Mesenteric fat pad (tissue), 1 donor: ENCODE results near the gene ADGRE2. TPM values are rescaled to one million over a fixed set of nuclear protein-coding genes. Genes with fewer than 3 reads are reported as not detected.

Experiments
- total RNA-seq: library from RNA; stranded (reverse); fragmentation: NEBNext Ultra II Directional; extraction: Animal tissue kit (Norgen Biotek cat#: 25700); gene quantifications from one replicate; pipeline ENCODE4 v1.2.1, GENCODE V29; 2021
- donor health status: DM: yes; HTN: yes; CAD: no.

Gene ADGRE2
- total RNA-seq, 1 donor from 2014 or later: 10.9 TPM

Other genes with a start within 250 kb of the ADGRE2 start
- gene TECR, start 249.0 kb downstream of the ADGRE2 start, total RNA-seq: 119 TPM
- gene NDUFB7, start 206.5 kb downstream of the ADGRE2 start, total RNA-seq: 181 TPM
- gene CLEC17A, start 195.5 kb downstream of the ADGRE2 start, total RNA-seq: not detected
- 0.19 TPM for gene ADGRE3, start 103.7 kb downstream of the ADGRE2 start, total RNA-seq
- gene ZNF333, start 88.5 kb downstream of the ADGRE2 start, total RNA-seq: 23.2 TPM
- not detected for gene OR7A5, start 56.6 kb upstream of the ADGRE2 start, total RNA-seq
- not detected for gene OR7C1, start 56.6 kb upstream of the ADGRE2 start, total RNA-seq
- not detected for gene OR7A10, start 70.4 kb upstream of the ADGRE2 start, total RNA-seq
- gene OR7A17, start 107.6 kb upstream of the ADGRE2 start, total RNA-seq: not detected
- gene OR7C2, start 162.9 kb upstream of the ADGRE2 start, total RNA-seq: not detected
- gene SLC1A6, start 201.3 kb upstream of the ADGRE2 start, total RNA-seq: not detected